Measurements from ENCODE around the gene ACAP3.

DNA sequence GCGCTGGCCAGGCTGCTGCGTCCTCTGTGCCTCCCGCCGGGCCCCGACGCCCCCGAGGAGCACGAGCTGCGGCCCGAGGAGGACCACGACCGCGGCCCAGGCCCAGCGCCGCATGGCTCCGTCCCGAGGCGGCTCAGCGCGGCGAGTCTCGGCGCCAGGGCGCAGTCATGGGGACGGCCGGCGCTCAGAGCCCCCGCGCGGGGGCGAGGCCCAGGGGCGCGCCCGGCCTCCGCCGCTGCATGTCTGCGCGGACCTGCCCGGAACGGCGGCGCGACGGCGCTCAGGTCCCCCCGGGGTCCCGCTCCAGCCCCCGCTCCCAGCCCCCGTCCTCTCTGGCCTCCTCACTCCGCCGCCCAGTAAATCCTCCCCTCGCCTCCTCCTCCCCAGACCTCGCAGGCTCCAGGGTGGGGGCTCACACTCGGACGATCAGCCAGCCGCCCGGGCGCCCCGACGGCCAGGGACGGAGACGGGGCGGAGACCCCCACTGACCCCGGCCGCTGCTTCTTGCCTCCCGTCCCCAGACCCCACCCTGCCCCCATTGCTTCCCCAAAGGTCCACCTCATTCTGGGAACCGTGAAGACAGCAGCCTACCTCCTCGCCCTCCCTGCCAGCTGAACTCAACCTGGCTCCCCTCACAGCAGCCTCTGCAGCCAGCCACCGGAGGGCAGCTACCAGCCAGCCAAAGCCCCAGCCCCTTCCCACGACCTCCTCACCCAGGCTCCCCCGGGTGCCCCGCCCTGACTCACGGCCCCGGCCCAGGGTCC, 61.0 kb downstream of the ACAP3 start, which contains the start of gene C1QTNF12:
- TF ChIP-seq, protein P1, sequence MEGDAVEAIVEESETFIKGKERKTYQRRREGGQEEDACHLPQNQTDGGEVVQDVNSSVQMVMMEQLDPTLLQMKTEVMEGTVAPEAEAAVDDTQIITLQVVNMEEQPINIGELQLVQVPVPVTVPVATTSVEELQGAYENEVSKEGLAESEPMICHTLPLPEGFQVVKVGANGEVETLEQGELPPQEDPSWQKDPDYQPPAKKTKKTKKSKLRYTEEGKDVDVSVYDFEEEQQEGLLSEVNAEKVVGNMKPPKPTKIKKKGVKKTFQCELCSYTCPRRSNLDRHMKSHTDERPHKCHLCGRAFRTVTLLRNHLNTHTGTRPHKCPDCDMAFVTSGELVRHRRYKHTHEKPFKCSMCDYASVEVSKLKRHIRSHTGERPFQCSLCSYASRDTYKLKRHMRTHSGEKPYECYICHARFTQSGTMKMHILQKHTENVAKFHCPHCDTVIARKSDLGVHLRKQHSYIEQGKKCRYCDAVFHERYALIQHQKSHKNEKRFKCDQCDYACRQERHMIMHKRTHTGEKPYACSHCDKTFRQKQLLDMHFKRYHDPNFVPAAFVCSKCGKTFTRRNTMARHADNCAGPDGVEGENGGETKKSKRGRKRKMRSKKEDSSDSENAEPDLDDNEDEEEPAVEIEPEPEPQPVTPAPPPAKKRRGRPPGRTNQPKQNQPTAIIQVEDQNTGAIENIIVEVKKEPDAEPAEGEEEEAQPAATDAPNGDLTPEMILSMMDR (IDR thresholded peaks at IDR 0.05): no peak
- TF ChIP-seq EZH2 (IDR thresholded peaks at IDR 0.05) (peak; percentile 50), EZH2phosphoT487 (IDR thresholded peaks at IDR 0.05) (no peak)

All from neural progenitor cell (in vitro differentiated cells).